ENCODE measurements around the gene CYP3A4.
"Not testable (repeated sequence)": the region's sequence is repeated elsewhere in the genome, so short reads cannot be mapped to it uniquely, and the experiment has no call there.

Gene CYP3A4

GRCh38 chr7:99751322-99752052 lies 32.5 kb downstream of the CYP3A4 start:
- H3K4me3 ChIP-seq (ENCODE audit: low read depth, low read length); H3K9ac ChIP-seq (ENCODE audit: low read length); H3K36me3 ChIP-seq (ENCODE audit: control insufficient read depth, insufficient read depth, low read length); H3K27ac ChIP-seq (ENCODE audit: low read depth, low read length); H3K9me3 ChIP-seq (ENCODE audit: control insufficient read depth, insufficient read depth, low read depth, low read length); H3K27me3 ChIP-seq (ENCODE audit: control insufficient read depth, insufficient read depth, low read length): not testable (repeated sequence)
- peaks cover 11% of the 10 kb centered on the region; the same call in 1 of the 2 replicates for H3K4me1 ChIP-seq (ENCODE audit: control insufficient read depth, insufficient read depth, low read length)

- Histone ChIP-seq H3K27ac (ENCODE audit: low read depth, low read length) (no peak overlapping the region), H3K27me3 (ENCODE audit: control insufficient read depth, insufficient read depth, low read length) (no peaks in the 10 kb centered on the region)
These were observed 35.0 kb downstream of the CYP3A4 start for GRCh38 chr7:99748846-99749579.

DNA sequence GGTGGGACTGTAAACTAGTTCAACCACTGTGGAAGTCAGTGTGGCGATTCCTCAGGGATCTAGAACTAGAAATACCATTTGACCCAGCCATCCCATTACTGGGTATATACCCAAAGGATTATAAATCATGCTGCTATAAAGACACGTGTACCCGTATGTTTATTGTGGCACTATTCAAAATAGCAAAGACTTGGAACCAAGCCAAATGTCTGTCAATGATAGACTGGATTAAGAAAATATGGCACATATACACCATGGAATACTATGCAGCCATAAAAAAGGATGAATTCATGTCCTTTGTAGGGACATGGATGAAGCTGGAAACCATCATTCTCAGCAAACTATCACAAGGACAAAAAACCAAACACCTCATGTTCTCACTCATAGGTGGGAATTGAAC lies 37.1 kb downstream of the CYP3A4 start:
- not testable (repeated sequence) for H3K27ac ChIP-seq (ENCODE audit: low read depth, low read length); H3K27me3 ChIP-seq (ENCODE audit: control insufficient read depth, insufficient read depth, low read length); H3K4me3 ChIP-seq (ENCODE audit: low read depth, low read length); H3K4me1 ChIP-seq (ENCODE audit: control insufficient read depth, insufficient read depth, low read length); H3K9ac ChIP-seq (ENCODE audit: low read length); H3K36me3 ChIP-seq (ENCODE audit: control insufficient read depth, insufficient read depth, low read length); H3K9me3 ChIP-seq (ENCODE audit: control insufficient read depth, insufficient read depth, low read depth, low read length)

More at GRCh38 chr7:99748846-99749579, 35.0 kb downstream of the CYP3A4 start:
- H3K9me3 ChIP-seq (ENCODE audit: control insufficient read depth, insufficient read depth, low read depth, low read length): no peaks in the 10 kb centered on the region
- H3K4me3 ChIP-seq (ENCODE audit: low read depth, low read length): no peak overlapping the region
- peaks cover 11% of the 10 kb centered on the region; the same call in 1 of the 2 replicates for H3K4me1 ChIP-seq (ENCODE audit: control insufficient read depth, insufficient read depth, low read length)
- no peaks in the 10 kb centered on the region for H3K36me3 ChIP-seq (ENCODE audit: control insufficient read depth, insufficient read depth, low read length)
- H3K9ac ChIP-seq (ENCODE audit: low read length): no peak overlapping the region

DNA sequence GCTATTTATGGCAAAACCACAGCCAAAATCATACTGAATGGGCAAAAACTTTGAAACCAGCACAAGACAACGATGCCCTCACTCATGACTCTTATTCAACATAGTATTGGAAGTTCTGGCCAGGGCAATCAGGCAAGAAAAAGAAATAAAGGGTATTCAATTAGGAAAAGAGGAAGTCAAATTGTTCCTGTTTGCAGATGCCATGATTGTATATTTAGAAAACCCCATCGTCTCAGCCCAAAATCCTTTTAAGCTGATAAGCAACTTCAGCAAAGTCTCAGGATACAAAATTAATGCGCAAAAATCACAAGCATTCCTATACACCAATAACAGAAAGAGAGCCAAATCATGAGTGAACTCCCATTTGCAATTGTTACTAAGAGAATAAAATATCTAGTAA lies 38.6 kb downstream of the CYP3A4 start:
- not testable (repeated sequence) for H3K9ac ChIP-seq (ENCODE audit: low read length); H3K27me3 ChIP-seq (ENCODE audit: control insufficient read depth, insufficient read depth, low read length); H3K4me1 ChIP-seq (ENCODE audit: control insufficient read depth, insufficient read depth, low read length); H3K36me3 ChIP-seq (ENCODE audit: control insufficient read depth, insufficient read depth, low read length); H3K27ac ChIP-seq (ENCODE audit: low read depth, low read length); H3K9me3 ChIP-seq (ENCODE audit: control insufficient read depth, insufficient read depth, low read depth, low read length); H3K4me3 ChIP-seq (ENCODE audit: low read depth, low read length)

GRCh38 chr7:99742737-99743394 lies 41.1 kb downstream of the CYP3A4 start:
- H3K4me3 ChIP-seq (ENCODE audit: low read depth, low read length): no peak overlapping the region
- peaks cover 5% of the 10 kb centered on the region; the same call in 1 of the 2 replicates for H3K4me1 ChIP-seq (ENCODE audit: control insufficient read depth, insufficient read depth, low read length)
- H3K9ac ChIP-seq (ENCODE audit: low read length): no peak overlapping the region
- H3K36me3 ChIP-seq (ENCODE audit: control insufficient read depth, insufficient read depth, low read length): no peaks in the 10 kb centered on the region
- no peak overlapping the region for H3K27ac ChIP-seq (ENCODE audit: low read depth, low read length)
- no peaks in the 10 kb centered on the region for H3K9me3 ChIP-seq (ENCODE audit: control insufficient read depth, insufficient read depth, low read depth, low read length)
- no peaks in the 10 kb centered on the region for H3K27me3 ChIP-seq (ENCODE audit: control insufficient read depth, insufficient read depth, low read length)

- H3K27ac ChIP-seq (ENCODE audit: low read depth, low read length): no peak overlapping the region
- H3K27me3 ChIP-seq (ENCODE audit: control insufficient read depth, insufficient read depth, low read length): no peaks in the 10 kb centered on the region
- no peaks in the 10 kb centered on the region for H3K9me3 ChIP-seq (ENCODE audit: control insufficient read depth, insufficient read depth, low read depth, low read length)
These were observed 42.6 kb downstream of the CYP3A4 start for GRCh38 chr7:99741441-99741795.

DNA sequence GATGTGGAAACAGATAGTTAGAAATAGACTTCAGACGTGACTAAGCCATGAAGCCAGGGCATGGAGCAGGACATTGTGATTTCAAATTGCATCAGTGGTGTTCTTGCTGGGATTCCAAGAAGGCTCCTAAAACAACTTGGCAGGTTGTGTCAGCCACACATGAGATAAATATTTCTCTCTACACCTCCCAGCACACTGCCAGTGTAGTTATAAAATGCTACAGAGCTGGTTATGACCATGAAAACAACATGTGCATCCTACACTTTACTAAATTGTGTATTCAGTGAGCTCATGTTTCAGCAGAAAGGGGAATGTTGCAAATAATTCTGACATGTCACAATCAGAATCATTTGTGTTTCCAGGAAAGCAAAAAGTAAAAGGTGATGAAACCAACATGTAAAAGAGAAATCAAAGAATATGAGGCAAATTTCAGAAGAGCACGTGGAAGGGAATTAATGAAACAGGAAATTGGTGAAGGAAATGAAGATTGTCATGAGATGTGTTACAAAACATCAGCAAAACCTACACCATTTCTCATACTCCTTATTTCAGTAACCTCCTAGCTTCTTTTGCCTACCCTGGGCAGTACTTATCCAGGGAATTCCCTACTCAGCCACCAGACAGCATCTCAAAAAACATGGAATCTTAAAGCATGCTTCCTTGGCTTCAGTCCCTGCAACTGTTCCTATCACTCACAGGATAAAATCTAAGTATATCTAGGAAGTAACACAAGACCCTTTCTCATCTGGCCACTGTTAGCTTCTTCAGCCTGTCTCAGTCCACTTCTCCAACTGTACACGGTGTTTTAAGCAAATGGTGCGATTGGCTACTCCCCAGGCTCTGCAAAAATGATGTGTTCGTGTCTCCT lies 43.2 kb downstream of the CYP3A4 start:
- Histone ChIP-seq H3K36me3 (ENCODE audit: control insufficient read depth, insufficient read depth, low read length) (no peaks in the 10 kb centered on the region), H3K9me3 (ENCODE audit: control insufficient read depth, insufficient read depth, low read depth, low read length) (no peaks in the 10 kb centered on the region), H3K27ac (ENCODE audit: low read depth, low read length) (no peak overlapping the region), H3K9ac (ENCODE audit: low read length) (no peak overlapping the region), H3K4me3 (ENCODE audit: low read depth, low read length) (no peak overlapping the region), H3K4me1 (ENCODE audit: control insufficient read depth, insufficient read depth, low read length) (peaks cover 5% of the 10 kb centered on the region; the same call in 1 of the 2 replicates), H3K27me3 (ENCODE audit: control insufficient read depth, insufficient read depth, low read length) (no peaks in the 10 kb centered on the region)

More at GRCh38 chr7:99741441-99741795, 42.6 kb downstream of the CYP3A4 start:
- H3K36me3 ChIP-seq (ENCODE audit: control insufficient read depth, insufficient read depth, low read length): no peaks in the 10 kb centered on the region
- H3K4me1 ChIP-seq (ENCODE audit: control insufficient read depth, insufficient read depth, low read length): peaks cover 5% of the 10 kb centered on the region; the same call in 1 of the 2 replicates
- no peak overlapping the region for H3K4me3 ChIP-seq (ENCODE audit: low read depth, low read length)
- no peak overlapping the region for H3K9ac ChIP-seq (ENCODE audit: low read length)

DNA sequence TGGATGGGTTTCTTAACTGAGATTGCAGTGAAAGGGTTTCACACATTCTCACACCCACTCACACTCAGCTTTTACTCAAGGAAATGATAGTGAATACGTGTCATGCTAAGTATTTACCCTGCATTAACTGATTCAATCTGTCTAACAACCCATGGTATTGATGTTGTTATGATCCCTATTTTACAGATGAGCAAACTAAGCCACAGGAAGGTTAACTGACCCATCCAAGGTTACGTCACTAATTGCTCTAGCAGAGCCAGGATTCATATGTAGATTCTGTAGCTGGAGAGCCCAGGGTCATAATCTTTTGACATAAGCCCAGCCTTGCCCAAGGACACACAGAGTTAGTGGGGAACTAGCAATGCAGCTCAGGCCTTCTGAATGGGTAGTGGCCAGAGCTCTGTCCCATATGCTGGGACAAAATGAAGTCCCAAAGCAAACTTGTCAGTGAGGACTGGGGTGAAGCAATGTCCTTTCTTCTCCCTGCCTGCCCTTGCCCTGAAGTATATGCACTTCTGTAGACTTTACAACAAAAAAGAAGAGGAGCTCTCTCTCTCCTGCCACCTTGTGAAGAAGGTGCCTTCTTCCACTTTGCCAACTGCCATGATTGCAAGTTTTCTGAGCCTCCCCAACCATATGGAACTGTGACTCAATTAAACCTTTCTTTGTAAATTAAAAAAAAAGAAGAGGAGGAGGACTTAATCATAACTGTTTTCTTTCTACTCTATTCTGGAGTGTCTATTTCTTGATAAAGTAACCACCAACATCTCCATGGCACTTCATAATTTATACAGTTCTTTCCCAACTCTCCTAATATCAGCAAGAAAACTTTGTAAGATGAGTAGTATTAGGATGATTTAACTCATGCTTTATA lies 44.0 kb downstream of the CYP3A4 start:
- no peak overlapping the region for H3K9ac ChIP-seq (ENCODE audit: low read length)
- H3K36me3 ChIP-seq (ENCODE audit: control insufficient read depth, insufficient read depth, low read length): no peaks in the 10 kb centered on the region
- H3K27ac ChIP-seq (ENCODE audit: low read depth, low read length): no peak overlapping the region
- H3K27me3 ChIP-seq (ENCODE audit: control insufficient read depth, insufficient read depth, low read length): no peaks in the 10 kb centered on the region
- H3K9me3 ChIP-seq (ENCODE audit: control insufficient read depth, insufficient read depth, low read depth, low read length): no peaks in the 10 kb centered on the region
- H3K4me1 ChIP-seq (ENCODE audit: control insufficient read depth, insufficient read depth, low read length): peaks cover 5% of the 10 kb centered on the region; the same call in 1 of the 2 replicates
- H3K4me3 ChIP-seq (ENCODE audit: low read depth, low read length): no peak overlapping the region

DNA sequence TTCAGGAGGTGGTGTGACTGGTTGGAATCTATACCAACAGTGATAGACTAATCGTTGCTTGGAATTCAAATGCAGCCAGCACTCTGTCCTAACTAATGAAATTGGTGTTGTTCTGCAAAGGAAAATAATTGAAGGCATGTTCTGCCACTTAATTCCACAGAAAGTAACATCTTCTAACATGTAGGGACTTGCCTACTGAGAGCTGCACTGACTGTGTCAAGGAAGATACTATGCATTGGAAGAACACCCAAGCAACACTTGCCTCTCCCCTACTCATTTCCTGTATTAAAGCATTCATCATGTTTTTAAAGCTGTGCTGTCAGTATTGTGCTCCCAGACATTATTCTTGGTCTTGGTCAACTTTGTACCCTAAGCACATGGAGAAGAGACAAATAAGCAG lies 46.3 kb downstream of the CYP3A4 start:
- no peak overlapping the region for H3K9ac ChIP-seq (ENCODE audit: low read length)
- no peaks in the 10 kb centered on the region for H3K27me3 ChIP-seq (ENCODE audit: control insufficient read depth, insufficient read depth, low read length)
- no peaks in the 10 kb centered on the region for H3K36me3 ChIP-seq (ENCODE audit: control insufficient read depth, insufficient read depth, low read length)
- no peak overlapping the region for H3K27ac ChIP-seq (ENCODE audit: low read depth, low read length)
- peaks cover 5% of the 10 kb centered on the region; the same call in 1 of the 2 replicates for H3K4me1 ChIP-seq (ENCODE audit: control insufficient read depth, insufficient read depth, low read length)
- H3K4me3 ChIP-seq (ENCODE audit: low read depth, low read length): no peak overlapping the region
- H3K9me3 ChIP-seq (ENCODE audit: control insufficient read depth, insufficient read depth, low read depth, low read length): no peaks in the 10 kb centered on the region

- H3K27ac ChIP-seq (ENCODE audit: low read depth, low read length); H3K4me3 ChIP-seq (ENCODE audit: low read depth, low read length); H3K9me3 ChIP-seq (ENCODE audit: control insufficient read depth, insufficient read depth, low read depth, low read length); H3K9ac ChIP-seq (ENCODE audit: low read length); H3K4me1 ChIP-seq (ENCODE audit: control insufficient read depth, insufficient read depth, low read length); H3K27me3 ChIP-seq (ENCODE audit: control insufficient read depth, insufficient read depth, low read length); H3K36me3 ChIP-seq (ENCODE audit: control insufficient read depth, insufficient read depth, low read length): not testable (repeated sequence)
These were observed 47.3 kb downstream of the CYP3A4 start for GRCh38 chr7:99736667-99737066.
